Mucosa of rectum (tissue), 2 donors: Measurements from ENCODE around the gene UNC13A.

Source experiments
- H3K27ac ChIP-seq, 2 donors: one replicate each; pipeline ENCODE4 v1.7.0; 2013; ENCODE audit warnings: inconsistent platforms in 2 of 2, low read depth in 2 of 2, low read length in 2 of 2
- H3K27me3 ChIP-seq, 2 donors: one replicate each; pipeline ENCODE4 v1.7.0; 2013; ENCODE audit warnings: low read length in 2 of 2; ENCODE audit not compliant: control insufficient read depth in 2 of 2, insufficient read depth in 2 of 2
- H3K36me3 ChIP-seq, 2 donors: one replicate each; pipeline ENCODE4 v1.7.0; 2013; ENCODE audit warnings: low read length in 2 of 2; ENCODE audit not compliant: control insufficient read depth in 2 of 2, insufficient read depth in 2 of 2
- H3K4me1 ChIP-seq, 2 donors: one replicate each; pipeline ENCODE4 v1.7.0; 2013; ENCODE audit warnings: low read length in 2 of 2, mild to moderate bottlenecking in 1 of 2; ENCODE audit not compliant: control insufficient read depth in 2 of 2, insufficient read depth in 2 of 2
- H3K4me3 ChIP-seq, 2 donors: one replicate each; pipeline ENCODE4 v1.7.0; 2013; ENCODE audit warnings: low read length in 2 of 2
- H3K9ac ChIP-seq, 2 donors: one replicate each; pipeline ENCODE4 v1.7.0; 2013; ENCODE audit warnings: low read length in 2 of 2, low read depth in 1 of 2, mild to moderate bottlenecking in 1 of 2
- H3K9me3 ChIP-seq, 2 donors: one replicate each; pipeline ENCODE4 v1.7.0; 2013; ENCODE audit warnings: low read length in 2 of 2; ENCODE audit not compliant: control insufficient read depth in 2 of 2
- donor health status: healthy.
- donor health status: Normal muscosa, but diverticular disease.

UNC13A gene

DNA sequence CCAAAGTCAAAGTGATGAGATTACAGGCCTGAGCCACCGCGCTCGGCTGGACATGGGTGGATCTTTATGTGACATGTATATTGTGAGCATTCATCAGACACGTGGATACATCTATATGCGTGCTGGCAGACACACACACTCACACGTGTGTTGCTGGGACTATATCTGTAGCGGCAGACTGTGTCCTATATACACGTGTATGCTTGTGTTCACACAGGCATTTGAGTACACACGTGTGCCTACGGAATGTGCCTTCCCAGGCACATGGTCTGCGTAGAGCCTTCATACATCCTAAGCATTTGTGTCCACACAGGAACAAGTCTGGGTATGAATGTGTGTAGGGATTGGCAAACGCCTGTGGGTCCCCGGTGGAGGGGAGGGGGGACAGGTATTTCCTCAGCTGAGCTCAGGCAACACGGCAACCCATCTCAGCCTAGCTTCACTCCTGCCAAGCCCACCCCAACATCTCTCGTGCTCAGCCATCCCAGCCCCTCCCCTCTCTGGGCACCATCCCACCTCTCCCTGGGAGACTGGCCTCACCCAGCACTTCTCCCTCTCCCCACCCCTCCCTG is 2.6 kb downstream of the UNC13A start:
- H3K27ac ChIP-seq, result no peak overlapping the region
- H3K4me1 ChIP-seq, result peaks cover 0 to 2% of the 10 kb centered on the region in 2 donors
- H3K27me3 ChIP-seq, result peaks cover 32 to 34% of the 10 kb centered on the region in 2 donors
- H3K9me3 ChIP-seq, result no peaks in the 10 kb centered on the region
- H3K36me3 ChIP-seq, result no peaks in the 10 kb centered on the region
- H3K9ac ChIP-seq, result no peak overlapping the region
- H3K4me3 ChIP-seq, result no peak overlapping the region

GRCh38 chr19:17684256-17684655 is 3.9 kb downstream of the UNC13A start:
- Histone ChIP-seq H3K9ac (no peak overlapping the region), H3K4me1 (peaks cover 0 to 2% of the 10 kb centered on the region in 2 donors), H3K27ac (no peak overlapping the region), H3K4me3 (no peak overlapping the region), H3K27me3 (peaks cover 34 to 37% of the 10 kb centered on the region in 2 donors), H3K36me3 (no peaks in the 10 kb centered on the region), H3K9me3 (no peaks in the 10 kb centered on the region)

- peaks cover 29 to 31% of the 10 kb centered on the region in 2 donors for H3K27me3 ChIP-seq
- H3K4me1 ChIP-seq, result peaks cover 0 to 2% of the 10 kb centered on the region in 2 donors
- no peak overlapping the region for H3K27ac ChIP-seq
- no peak overlapping the region for H3K9ac ChIP-seq
- H3K9me3 ChIP-seq, result no peaks in the 10 kb centered on the region
- H3K36me3 ChIP-seq, result no peaks in the 10 kb centered on the region
- no peak overlapping the region for H3K4me3 ChIP-seq
These were observed 5.1 kb downstream of the UNC13A start for GRCh38 chr19:17683078-17683477.

- H3K9ac ChIP-seq, result no peak overlapping the region
- H3K9me3 ChIP-seq, result no peaks in the 10 kb centered on the region
- H3K27me3 ChIP-seq, result peaks cover 22 to 28% of the 10 kb centered on the region in 2 donors
- H3K4me3 ChIP-seq, result no peak overlapping the region
- no peaks in the 10 kb centered on the region for H3K36me3 ChIP-seq
- H3K27ac ChIP-seq, result no peak overlapping the region
- H3K4me1 ChIP-seq, result peaks cover 0 to 2% of the 10 kb centered on the region in 2 donors
These were observed 5.9 kb downstream of the UNC13A start for GRCh38 chr19:17682273-17682672.

DNA sequence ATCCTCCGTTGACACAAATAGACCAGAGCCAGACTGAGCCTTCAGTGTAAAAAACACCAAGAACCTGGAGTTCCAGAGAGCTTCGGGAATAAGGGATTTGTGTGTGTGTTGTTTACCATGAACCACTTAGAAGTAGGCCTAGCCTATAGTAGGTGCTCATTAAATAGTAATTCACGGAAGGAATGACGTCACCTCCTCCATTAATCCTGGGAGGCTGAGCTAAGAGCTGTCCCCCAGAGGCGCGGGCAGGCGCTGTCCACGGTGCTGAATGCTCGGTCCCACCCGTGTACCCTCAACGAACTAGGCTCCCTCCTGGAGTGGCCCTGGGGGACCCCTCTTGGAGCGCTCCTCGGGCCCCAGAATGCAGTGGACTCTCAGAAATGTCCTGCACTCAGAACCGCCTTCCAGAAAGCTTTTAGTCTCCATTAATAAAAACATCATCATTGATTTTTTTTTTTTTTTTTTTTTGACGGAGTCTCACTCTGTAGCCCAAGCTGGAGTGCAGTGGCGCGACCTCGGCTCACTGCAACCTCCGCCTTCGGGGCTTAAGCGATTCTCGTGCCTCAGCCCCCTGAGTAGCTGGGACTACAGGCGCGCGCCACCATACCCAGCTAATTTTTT is 6.5 kb downstream of the UNC13A start:
- peaks cover 0 to 2% of the 10 kb centered on the region in 2 donors for H3K4me1 ChIP-seq
- H3K27ac ChIP-seq, result no peak overlapping the region
- no peak overlapping the region for H3K4me3 ChIP-seq
- peaks cover 17 to 25% of the 10 kb centered on the region in 2 donors for H3K27me3 ChIP-seq
- H3K36me3 ChIP-seq, result no peaks in the 10 kb centered on the region
- H3K9ac ChIP-seq, result no peak overlapping the region
- no peaks in the 10 kb centered on the region for H3K9me3 ChIP-seq

DNA sequence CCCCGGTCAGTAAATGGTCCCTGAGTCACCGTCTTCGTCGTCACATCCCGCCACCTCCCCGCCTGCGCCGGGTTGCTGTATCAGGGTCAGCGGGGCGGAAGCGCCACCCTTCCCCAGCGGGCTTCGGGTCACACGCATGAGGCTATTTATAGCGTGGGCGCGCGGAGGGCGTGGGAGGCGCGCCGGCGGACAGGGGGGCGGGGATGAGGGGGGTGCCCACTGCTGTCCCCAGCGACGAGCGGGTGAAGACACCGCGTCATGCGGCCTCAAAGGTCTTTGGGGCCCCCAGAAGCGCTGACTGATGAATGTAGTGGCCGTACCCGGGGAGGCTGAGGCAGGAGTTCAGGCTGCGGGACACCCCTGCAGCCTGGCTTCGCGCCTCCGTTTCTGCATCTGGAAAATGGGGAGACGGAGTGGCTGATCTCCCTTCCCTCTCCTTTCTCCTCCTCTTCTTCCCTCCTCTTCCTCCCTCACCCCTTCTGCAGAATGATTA is 7.9 kb downstream of the UNC13A start:
- Histone ChIP-seq H3K27me3 (peaks cover 7 to 18% of the 10 kb centered on the region in 2 donors), H3K9ac (no peak overlapping the region), H3K4me3 (no peak overlapping the region), H3K36me3 (no peaks in the 10 kb centered on the region), H3K27ac (no peak overlapping the region), H3K4me1 (no peaks in the 10 kb centered on the region), H3K9me3 (no peaks in the 10 kb centered on the region)

- Histone ChIP-seq H3K4me3 (no peak overlapping the region), H3K27ac (no peak overlapping the region), H3K9me3 (no peaks in the 10 kb centered on the region), H3K36me3 (no peaks in the 10 kb centered on the region), H3K4me1 (no peaks in the 10 kb centered on the region), H3K9ac (no peak overlapping the region), H3K27me3 (peaks cover 3 to 14% of the 10 kb centered on the region in 2 donors)
These were observed 8.5 kb downstream of the UNC13A start for GRCh38 chr19:17679526-17680229.

DNA sequence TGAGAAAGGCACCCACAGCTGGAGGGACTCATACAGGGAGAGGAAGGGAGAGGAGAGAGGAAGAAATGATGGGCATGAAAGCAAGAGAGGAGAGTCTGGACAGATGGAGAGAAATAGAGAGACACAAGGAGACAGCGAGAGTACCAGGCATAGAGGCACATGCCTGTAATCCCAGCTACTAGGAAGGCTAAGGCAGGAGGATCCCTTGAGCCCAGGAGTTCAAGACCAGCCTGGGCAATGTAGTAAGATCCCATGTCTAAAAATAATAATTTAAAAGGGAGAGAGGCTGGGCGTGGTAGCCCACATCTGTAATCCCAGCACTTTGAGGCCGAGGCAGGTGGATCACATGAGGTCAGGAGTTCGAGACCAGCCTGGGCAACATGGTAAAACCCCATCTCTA is 9.3 kb downstream of the UNC13A start:
- H3K9ac ChIP-seq, result no peak overlapping the region
- H3K27ac ChIP-seq, result no peak overlapping the region
- H3K36me3 ChIP-seq, result no peaks in the 10 kb centered on the region
- no peak overlapping the region for H3K4me3 ChIP-seq
- H3K9me3 ChIP-seq, result no peaks in the 10 kb centered on the region
- no peaks in the 10 kb centered on the region for H3K4me1 ChIP-seq
- peaks cover 0 to 11% of the 10 kb centered on the region in 2 donors for H3K27me3 ChIP-seq

- Histone ChIP-seq H3K4me3 (no peak overlapping the region), H3K27ac (no peak overlapping the region), H3K9me3 (no peaks in the 10 kb centered on the region), H3K27me3 (peaks cover 0 to 5% of the 10 kb centered on the region in 2 donors), H3K9ac (no peak overlapping the region), H3K36me3 (no peaks in the 10 kb centered on the region), H3K4me1 (no peaks in the 10 kb centered on the region)
These were observed 11.2 kb downstream of the UNC13A start for GRCh38 chr19:17677002-17677401.

- Histone ChIP-seq H3K9ac (no peak overlapping the region), H3K27me3 (peaks cover 0 to 5% of the 10 kb centered on the region in 2 donors), H3K9me3 (no peaks in the 10 kb centered on the region), H3K4me3 (no peak overlapping the region), H3K36me3 (no peaks in the 10 kb centered on the region), H3K27ac (no peak overlapping the region), H3K4me1 (no peaks in the 10 kb centered on the region)
These were observed 11.9 kb downstream of the UNC13A start for GRCh38 chr19:17676295-17676694.
